Inflammatory macrophage treated with lipopolysaccharide for 4 hours (primary cell): ENCODE measurements around the gene GFI1.
A peak's percentile ranks its signal among the peaks of the same experiment; 100 is the strongest.

Experiments used
- DNase-seq: peaks from one replicate; pipeline ENCODE4 v3.0.0-alpha.2; 2020

GFI1 gene

GRCh38 chr1:92487078-92487605, 417 bp upstream of the GFI1 start:
- no peak for DNase-seq

GRCh38 chr1:92485381-92486250, 1.1 kb downstream of the GFI1 start:
- peak; percentile 19 for DNase-seq

- peak; percentile 34 for DNase-seq
Measured at GRCh38 chr1:92484472-92485380, 2.0 kb downstream of the GFI1 start.

- DNase-seq, result no peak
Measured at GRCh38 chr1:92483610-92484471, 2.9 kb downstream of the GFI1 start.

GRCh38 chr1:92482665-92483609, 3.8 kb downstream of the GFI1 start:
- no peak for DNase-seq

- no peak for DNase-seq
Measured at GRCh38 chr1:92481971-92482664, 4.6 kb downstream of the GFI1 start.

- DNase-seq, result no peak
Measured at GRCh38 chr1:92481599-92481925, 5.2 kb downstream of the GFI1 start.

GRCh38 chr1:92480813-92481598, 5.7 kb downstream of the GFI1 start:
- DNase-seq, result no peak

- no peak for DNase-seq
Measured at GRCh38 chr1:92480200-92480812, 6.4 kb downstream of the GFI1 start.

GRCh38 chr1:92479587-92479986, 7.1 kb downstream of the GFI1 start:
- DNase-seq, result no peak

GRCh38 chr1:92478393-92478792, 8.3 kb downstream of the GFI1 start:
- DNase-seq, result no peak

- DNase-seq, result no peak
Measured at GRCh38 chr1:92476071-92476631, 10.6 kb downstream of the GFI1 start.

GRCh38 chr1:92475029-92475428, 11.7 kb downstream of the GFI1 start:
- DNase-seq, result no peak

GRCh38 chr1:92473781-92474495, 12.8 kb downstream of the GFI1 start:
- no peak for DNase-seq

- DNase-seq, result no peak
Measured at GRCh38 chr1:92470216-92470615, 16.5 kb downstream of the GFI1 start.

- DNase-seq, result no peak
Measured at GRCh38 chr1:92466683-92467352, 19.9 kb downstream of the GFI1 start.

GRCh38 chr1:92465256-92465647, 21.5 kb downstream of the GFI1 start:
- DNase-seq, result no peak
